HG02623 (cell line): ENCODE data around the gene IVNS1ABP.

ENCODE experiments used
- ATAC-seq: cut with Tn5 transposase; IDR thresholded peaks from one replicate; pipeline ENCODE4 v1.9.1; 2021; ENCODE audit warnings: moderate library complexity; ENCODE audit not compliant: unreplicated experiment

IVNS1ABP gene

DNA sequence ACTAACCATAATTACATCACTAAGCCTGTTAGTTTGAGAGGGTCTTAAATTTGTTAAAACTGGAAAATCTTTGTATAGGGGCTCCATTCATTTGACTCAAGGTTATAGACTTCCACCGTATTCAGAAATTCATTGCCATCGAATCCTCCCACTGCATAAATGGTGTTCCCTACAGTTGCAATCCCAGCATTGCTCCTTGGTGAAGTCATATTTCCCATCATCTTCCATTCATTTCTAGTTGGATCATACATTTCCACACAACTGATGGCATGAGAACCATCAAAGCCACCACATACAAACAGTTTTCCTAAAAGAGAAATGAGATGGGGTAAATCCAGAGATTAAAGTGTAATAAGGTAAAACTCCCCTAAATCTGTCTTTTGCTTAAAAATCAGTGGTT is 19.1 kb downstream of the IVNS1ABP start:
- ATAC-seq: no peak

DNA sequence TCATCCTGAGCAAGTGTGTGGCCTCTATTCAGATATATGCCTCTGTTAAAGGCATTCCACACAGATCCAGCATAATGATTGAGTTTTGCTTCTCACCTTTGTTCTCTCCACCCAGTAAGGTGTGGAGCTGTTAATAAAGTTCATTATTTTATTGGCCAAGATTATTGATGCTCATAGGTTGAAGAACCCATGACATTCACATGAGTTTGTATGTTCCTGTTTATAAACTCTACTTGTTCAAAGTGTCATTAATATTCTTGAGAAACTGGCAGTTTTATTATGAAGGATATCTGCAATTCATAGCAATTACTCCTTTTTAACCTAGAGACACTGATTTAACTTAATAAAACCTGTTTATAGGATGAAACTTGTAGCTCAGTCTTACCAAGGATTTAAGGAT is 22.0 kb downstream of the IVNS1ABP start:
- ATAC-seq: no peak

DNA sequence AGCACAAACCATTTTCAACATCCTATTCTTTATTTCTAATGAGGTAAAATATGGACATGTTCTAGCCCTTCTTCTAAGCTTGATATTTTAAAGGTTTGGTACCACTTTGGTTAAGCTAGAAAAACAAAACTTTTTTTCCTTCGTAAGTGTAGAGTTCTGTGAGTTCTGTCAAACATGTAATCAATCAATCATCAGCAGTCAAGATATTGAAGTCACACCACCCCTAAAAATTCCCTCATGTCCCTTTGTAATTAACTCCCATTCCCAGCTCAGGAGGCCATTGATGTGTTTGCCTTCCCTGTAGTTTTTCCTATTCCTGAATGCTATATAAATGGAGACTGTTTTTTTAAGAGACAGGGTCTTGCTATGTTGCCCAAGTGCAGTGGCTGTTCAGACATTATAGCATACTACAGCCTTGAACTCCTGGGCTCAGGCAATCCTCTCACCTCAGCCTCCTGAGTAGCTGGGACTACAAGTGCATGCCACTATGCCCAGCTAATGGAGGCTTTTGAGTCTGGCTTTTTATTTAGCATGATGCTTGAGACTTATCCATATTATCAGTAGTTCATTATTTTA is 23.0 kb downstream of the IVNS1ABP start:
- ATAC-seq: no peak

DNA sequence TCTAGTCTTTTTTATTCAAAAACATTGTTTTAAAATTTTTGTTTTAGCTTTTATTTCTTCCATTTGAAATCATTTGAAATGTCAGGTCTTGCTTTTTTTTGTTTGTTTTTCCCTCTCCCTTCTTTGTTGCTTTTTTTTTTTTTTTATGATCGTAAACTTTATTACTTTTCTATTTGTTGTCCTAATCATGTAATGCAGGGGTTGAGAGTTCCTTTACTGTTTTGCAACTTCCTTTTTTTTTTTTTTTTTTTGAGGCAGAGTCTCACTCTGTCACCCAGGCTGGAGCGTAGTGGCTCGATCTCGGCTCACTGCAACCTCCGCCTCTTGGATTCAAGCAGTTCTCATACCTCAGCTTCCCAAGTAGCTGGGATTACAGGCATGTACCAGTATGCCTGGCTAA is 24.8 kb downstream of the IVNS1ABP start:
- no peak for ATAC-seq

DNA sequence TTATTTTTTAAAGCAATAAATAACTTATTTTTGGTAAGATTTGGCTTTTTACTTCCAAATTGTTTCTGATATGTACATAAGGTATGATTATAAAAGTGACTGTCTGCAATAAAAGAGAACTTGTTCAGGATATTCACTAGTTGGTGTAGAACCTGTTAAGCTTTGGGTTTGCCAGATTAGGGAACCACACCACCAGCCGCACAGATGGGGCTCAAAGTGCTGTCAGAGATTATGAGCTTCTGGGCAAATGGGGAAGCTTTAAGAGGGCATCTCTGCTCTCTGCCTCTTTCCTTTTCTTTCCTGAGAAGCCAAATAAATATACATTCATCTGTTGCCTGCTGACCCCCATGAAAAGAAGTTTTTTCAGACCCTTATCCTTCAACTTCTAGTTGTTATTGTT is 25.4 kb downstream of the IVNS1ABP start:
- ATAC-seq: no peak

DNA sequence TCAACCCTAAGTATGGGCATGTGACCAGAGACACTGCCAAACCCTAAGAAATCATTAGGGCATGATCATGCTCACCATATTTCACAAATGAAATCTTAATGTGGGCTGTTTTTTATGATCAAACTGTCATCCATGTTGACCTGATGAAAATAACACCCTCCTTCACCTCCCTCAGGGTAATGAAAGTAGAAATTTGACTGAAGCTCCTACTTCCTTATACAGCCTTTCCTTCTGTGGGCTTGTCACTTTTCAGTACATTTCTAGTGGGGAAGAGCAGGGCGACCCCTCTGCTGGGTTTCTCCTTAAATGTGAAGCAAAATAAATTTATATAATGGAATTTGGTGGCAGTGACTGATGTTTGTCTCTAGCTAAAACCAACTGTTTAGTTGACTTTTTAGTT is 25.9 kb downstream of the IVNS1ABP start:
- ATAC-seq: no peak

DNA sequence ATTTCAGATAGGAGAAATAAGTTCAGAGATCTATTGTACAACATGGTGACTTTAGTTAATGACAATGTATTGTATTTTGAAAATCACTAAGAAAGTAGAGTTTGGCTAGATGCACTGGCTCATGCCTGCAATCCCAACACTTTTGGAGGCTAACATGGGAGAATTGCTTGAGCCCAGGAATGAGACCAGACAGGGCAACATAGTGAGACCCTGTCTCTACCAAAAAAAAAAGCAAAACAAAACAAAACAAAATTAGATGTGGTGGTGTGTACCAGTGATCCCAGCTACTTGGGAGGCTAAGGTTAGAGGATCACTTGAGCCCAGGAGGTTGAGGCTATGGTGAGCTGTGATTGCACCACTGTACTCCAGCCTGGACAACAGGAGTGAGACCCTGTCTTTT is 27.2 kb downstream of the IVNS1ABP start:
- no peak for ATAC-seq

DNA sequence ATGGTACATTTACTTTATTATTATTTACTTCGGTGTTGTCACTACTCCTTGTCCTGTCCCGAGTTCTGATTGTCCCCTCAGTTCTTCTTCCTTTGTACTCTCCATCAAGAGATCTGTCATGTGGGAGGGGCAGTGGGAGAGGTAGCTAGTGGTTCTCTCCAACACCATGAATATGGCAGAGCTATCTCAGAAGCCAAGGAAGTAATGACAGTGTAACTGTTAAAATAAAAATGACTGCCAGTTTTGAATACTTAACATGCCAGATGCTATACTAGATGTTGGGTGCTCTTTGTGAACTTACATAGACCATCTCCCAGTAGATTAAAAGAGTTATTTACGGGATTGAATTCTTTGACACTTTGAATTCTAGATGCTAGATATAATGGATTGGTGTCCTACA is 28.6 kb downstream of the IVNS1ABP start:
- no peak for ATAC-seq

DNA sequence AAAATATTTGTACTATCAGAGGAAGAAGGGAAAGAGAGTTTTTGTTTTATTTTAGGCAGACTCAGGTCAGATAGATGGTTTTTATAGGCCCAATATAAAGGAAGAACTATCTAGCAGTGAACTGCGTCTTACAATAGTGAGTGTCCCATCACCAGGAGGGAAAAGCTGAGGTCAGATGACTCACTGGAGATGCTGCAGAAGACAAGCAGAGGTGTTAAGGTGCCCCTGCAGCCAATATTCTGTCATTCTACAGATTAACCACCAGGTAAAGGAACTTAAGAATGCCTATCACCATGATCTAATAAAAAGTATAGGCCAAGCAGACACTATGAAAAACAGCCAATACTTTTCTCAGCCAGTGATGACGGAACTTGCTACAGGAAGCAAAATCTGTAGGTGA is 29.6 kb downstream of the IVNS1ABP start:
- ATAC-seq: no peak

DNA sequence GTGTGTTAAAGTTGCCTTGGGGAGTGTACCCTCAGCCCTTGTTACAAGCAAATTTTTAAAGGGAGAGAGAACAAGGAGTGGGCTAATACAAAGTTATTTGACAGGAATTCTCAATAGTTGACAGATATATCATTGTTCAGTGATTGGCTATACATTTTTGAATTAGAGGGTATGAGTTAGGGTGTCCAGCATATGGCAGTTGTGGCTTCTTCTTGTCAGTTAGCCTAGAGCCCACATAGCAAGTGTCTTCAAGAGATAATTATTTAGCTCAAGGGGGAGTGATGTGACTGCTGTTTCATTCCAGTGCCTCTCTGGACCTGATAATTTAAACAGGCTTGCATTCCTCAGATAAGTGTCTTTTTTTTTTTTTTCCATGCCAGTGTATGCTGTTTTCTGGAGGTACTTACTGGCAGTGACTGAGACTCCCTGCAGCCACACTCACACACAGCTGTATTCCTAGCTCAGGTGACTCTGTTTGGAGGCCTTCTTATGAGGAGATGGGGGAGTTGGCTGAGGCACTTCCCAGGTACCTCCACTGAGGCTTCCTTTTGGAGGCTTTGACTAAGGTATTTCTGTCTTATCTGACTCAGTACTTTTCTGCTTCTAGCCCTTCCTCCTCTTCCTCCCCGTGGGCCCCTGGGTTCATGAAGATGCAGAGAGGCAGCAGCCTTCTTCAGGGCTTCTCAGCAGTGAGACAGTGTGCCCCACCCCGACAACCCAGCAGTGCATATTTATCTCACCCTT is 32.3 kb downstream of the IVNS1ABP start:
- no peak for ATAC-seq

DNA sequence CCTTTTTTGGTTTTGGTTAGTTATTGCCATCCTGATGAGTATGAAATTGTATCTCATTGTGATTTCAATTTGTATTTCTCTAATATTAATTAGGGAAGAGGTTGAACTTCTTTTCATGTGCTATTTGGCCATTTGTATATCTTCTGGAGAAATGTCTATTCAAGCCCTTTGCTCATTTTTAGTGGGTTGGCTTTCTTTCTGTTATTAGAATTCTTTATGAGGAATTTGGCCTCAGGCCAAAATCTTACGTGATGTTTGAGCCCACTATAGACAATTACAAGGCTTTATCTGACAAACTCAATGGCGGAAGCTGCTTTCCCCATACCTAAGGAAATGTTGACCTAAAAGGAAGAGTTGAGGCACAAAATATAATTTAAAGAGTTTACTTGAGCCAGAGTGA is 32.9 kb downstream of the IVNS1ABP start:
- ATAC-seq: no peak

DNA sequence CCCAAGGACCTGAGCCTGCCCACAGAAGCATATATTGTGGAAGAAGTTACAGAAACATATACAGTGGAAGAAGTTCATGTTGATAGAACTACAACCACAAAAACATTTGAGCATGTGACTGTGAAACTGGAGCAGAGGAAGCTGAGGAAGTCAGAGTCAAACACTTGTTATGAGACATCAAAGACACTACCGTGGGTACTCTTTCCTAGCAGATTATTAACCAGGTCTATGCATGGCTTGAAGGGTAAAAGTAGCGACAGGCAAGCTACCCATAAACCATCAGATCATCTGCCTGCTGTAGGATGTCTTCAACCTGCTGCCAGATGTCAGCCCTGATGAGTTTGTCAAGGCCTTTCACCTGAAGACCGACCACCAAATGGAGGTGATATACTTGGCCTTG is 35.8 kb downstream of the IVNS1ABP start:
- ATAC-seq: peak; percentile 70

DNA sequence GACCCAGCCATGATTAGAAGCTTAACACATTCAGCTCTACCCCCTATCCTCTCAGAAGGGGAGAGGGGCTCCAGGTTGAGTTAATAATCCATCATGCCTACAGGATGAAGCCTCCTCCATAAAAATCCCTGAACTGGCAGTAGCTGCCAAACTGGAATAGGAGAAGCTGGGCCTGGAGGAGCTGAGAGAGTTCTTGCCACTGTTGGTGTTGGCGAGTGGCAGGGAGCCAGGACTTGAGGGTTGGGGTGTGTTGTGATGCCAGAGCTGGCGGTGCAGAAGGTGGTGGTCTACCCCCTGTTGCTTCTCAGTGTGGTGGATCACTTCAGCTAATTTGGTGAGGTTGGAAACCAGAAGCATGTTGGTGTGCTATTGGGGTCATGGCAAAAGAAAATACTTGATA is 36.5 kb downstream of the IVNS1ABP start:
- no peak for ATAC-seq

DNA sequence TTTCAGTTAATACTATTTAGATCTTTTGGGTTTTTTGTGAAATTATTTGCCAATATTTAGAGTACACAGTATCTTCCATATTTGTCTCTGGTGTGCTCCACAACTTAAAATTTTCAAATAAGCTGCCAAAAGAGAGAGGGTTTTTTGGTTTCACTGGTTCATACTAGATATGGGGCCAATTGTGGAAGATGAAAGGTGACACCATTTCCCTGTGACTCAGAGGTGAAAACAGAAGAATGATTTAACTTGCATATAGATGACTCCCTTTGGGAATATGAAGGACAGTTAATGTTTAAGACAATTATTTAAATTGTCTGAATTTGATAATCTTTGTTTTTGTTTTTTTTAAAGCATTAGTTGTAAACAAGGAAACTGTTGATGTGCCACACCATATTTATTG is 37.5 kb downstream of the IVNS1ABP start:
- ATAC-seq: no peak

DNA sequence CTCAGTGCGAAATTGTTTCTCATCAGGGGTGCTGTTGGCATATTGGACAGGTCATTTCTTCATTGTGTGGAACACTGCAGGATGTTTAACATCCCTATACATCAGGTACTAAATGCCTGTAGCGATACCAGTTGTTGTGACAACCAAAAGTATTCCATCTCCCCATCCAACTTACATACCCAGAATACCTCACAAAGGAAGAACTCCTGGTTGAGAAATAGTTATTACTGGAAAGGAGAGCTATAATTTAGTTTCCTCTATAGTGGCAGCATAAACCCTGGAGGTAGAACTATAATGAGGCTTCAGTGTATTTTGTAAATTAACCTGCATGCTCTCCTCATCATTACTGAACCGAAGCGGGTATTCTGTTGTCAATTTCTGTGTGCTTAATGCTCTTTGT is 45.1 kb downstream of the IVNS1ABP start:
- ATAC-seq: no peak

DNA sequence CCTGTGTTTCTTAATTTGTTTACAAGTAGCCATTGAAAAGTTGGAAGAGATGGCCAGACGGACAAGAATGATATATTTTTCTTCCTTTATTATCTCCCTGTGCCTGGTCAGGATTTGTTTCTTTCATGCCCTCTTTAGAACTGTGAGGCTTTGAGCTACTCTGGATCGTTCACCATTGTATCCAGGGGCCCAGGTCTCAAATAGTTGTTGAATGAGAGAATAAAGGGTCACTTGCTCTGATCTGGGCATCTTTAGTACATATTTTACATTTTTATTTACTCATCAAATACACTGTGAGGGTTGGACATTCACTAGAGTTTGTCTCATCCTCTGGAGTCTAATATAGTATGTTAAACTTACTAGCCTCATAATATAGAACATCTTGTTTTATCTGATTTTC is 48.7 kb downstream of the IVNS1ABP start:
- no peak for ATAC-seq

DNA sequence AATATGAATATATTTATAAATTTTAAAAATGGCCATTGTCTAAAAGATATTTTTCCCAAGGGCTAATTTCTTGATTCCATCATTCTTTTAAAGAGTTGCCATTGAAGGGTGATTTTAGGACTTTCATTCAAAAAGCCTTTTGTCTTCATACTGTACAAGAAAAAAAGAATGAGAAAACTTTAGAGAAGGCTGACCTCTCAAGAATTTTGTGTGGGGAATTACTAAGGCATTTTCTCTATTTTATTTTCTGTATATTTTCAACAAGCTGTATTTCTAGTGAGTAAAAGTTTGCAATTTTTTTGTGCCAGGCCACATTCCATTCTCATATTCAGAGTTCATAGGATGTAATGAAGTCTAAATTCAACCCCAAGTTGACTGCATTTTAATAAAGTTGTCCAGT is 49.3 kb downstream of the IVNS1ABP start:
- no peak for ATAC-seq

DNA sequence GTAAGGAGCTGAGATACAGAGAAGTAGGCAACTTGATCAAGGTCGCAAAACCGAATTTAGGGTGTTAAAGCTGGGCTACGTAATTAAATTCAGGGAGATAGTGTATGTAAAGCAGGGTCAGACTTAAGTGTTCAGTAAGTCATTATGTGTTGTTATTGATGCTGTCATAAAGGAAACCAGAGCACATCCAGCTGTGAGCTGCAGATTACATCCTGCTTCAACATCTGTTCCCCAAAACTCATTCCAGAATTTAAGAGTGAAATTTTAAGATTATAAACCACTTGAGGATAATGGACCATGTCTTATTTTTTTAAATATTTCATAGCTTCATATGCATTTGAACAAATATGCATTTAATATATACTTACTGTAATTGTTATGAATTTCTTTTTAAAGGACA is 49.7 kb downstream of the IVNS1ABP start:
- no peak for ATAC-seq

DNA sequence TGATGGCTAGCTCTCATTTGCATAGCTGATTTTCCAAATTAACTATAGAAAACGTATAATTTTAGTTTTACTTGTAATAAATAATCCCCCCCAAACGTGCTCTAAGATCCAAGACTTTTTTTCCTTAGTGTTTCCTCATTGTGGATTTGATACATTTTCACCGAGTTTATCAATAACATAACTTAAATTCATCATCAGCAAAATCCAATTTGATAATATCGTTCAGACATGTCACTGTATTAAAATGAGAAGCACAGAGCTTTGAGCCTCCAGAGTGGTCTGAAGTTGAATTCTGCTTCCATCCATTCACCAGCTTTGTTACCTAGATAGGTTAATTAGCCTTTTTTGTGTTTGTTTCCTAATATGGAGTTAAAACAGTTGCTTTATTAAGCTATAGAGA is 51.7 kb downstream of the IVNS1ABP start:
- no peak for ATAC-seq

DNA sequence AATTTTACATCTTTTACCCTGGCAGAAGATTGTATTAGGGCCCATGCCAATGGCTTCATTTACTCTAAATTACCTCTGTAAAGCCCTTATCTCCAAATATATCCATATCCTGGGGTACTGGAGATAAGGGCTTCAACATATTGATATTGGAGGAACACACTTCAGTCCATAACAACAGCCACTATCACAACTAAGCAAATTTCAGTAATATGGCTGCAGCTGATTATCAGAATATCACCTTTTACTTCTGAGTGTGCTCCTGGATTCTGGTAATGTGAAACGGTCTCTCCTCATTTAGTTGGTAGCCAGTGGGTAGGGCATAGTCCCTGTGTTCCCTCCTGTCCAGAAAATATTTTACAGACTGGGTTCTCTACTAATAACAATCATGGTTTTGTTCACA is 53.3 kb downstream of the IVNS1ABP start:
- ATAC-seq: no peak

DNA sequence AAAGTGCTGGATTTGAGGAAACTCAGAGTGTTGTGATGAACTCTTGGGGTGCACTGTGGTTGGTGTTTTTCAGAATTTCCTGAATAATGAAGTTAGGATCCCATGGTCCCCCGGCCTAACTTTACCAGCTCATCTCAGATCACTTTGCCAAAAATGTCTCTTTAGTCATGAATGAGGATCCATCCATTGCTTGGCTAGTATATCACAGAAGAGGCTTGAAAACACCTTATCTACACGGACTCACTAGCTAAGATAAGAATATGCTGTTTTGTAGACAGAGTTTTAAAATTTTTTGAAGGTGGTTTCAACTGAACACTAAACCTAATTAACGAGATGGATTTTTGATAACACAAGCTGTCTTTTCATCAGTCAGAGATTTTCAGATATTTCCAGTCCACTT is 53.8 kb downstream of the IVNS1ABP start:
- no peak for ATAC-seq

DNA sequence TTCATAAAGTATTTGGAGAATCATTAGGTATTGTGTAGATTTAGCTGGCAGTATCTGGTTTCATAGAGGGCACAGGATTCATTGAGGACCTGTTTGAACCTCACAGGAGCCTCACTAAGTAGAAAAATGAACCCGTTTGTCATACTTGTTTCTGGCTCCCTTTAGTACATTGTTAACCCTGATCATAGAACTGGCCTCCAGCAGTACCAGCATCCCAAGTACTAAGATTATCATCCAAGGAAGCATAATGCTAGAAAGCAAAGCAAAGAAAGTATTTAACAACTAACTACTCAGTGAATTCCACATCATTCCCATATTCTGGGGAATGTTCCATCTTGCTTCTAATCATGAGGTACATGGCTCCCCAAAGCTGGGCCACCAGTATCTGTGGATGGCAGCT is 54.9 kb downstream of the IVNS1ABP start:
- ATAC-seq: no peak

DNA sequence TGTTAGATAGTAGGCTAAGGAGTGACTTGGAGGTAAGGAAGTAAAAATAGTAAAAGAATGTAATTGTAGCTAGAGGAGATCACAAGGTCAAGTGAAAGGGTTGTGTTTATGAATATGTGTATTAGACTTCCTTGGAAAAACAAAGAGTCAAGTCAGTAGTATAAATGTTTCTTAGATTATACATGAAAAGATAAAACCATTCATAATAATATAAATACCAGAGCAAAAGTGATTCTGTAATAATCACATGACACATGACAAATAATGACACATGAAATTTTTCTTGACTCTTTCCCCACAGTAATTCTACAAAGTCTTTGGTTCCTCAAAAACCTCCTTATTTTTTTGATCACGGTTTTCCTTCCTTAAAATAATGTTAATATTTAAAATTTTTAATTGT is 56.4 kb downstream of the IVNS1ABP start:
- no peak for ATAC-seq
